DMS53 treated with DMSO at 0.1 percent for 48 hours (cell line): ENCODE measurements around the gene ASCC1.

Experiments used
- DNase-seq: peaks from one replicate; lab custom pipeline; 2025; ENCODE audit not compliant: unreplicated experiment; lab: John Stamatoyannopoulos, UW

Gene ASCC1

DNA sequence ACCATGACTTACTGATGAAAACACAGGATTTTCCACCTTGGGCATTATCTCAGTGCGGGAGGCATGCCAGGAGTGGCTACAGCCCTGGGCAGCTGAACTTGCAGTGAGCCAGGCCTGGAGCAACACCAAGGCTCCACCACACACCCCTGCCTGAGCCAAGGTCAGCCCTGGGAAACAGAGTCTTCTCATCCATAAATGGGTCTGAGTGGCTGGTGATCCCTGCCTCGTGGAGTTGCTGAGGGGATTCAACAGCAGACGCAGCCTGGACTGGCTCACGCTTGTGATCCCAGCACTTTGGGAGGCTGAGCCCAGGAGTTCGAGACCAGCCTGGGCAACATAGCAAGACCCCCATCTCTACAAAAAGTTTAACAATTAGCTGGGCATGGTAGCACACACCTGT lies 160.0 kb downstream of the ASCC1 start:
- DNase-seq: no peak

- DNase-seq: no peak
Observed at GRCh38 chr10:72053690-72054089, 162.4 kb downstream of the ASCC1 start.

GRCh38 chr10:72050873-72051272 lies 165.2 kb downstream of the ASCC1 start:
- no peak for DNase-seq

DNA sequence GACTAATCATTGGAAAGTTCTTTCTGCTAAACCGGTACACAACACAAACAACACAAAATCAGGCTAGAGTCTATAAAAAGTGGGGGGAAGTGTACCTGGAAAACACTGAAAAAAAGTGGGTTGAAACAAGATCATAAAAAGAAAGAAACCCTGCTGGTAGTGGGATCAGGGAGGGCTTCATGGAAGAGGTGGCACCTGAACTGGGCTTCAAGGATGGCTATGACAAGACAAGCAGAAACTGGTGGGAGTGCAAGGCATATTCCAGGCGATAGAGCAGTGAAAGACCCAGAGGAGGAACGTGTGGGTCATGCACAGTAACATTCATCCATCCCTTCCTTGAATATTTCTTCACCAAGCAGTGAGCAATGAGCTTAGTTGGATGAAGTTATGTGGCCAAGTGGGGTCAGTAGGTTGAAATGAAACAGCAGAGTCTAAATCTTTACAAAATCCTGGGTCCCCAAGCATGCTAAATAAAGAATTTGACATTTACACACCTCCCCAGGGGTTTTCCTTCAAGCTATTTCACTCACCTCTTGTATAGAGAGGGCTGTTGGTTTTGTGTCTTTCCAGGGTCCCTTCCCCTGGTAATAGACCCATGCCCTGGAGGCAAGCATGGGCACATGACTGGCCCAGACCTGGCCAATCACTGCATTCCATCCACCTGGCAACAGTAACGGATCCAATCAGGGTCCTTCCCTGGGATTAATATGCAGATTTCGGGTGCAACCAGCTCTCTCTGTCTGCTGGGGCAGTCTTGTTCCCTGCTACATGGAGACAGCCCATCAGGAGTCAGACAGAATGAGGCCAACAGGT lies 165.9 kb downstream of the ASCC1 start:
- DNase-seq: no peak

DNA sequence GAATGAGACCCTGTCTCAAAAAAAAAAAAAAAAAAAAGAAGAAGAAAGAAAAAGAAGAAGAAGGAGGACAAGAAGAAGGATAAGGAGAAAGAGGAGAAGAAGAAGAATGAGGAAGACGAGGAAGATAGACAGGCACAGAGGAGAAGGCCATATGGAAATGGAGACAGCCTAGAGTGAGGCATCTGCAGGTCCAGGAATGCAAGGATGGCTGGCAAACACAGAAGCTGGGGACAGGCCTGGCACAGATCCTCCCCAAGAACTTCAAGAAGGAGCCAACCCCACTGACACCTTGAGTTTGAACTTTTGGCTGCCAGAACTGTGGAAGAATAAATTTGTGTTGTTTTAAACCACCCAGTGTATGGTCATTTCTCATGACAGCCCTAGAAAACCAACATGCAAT lies 166.6 kb downstream of the ASCC1 start:
- DNase-seq: no peak

DNA sequence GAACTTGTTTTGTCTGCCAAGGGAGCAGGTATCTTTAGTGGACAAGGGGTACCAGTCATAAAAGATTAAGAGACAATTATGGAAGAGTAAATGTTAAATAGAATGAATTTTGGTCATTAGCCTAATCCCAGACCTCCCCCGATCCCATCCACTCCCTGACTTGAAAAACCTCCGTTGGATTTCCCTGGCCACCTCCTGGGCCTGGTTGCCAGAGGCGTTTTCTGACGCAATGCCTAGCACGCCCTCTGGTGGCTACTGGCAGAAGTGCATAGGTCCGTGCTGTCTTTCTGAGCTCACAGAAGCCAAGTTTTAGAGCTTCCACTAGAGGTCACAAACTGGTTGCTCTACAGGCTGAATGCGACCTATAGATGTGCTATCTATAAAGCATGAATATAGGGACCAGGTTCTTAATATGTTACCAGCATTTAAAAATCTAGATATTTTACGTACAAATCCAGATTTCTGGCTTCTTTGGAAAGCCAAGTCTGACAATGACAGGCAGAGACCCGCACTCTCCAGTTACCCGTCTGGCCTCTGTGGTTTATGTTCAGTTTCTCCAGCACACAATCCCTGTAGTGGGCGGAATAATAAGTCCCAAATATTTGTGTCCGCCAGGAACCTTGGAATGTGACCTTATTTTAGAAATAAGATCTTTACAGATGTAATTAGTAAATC lies 167.5 kb downstream of the ASCC1 start:
- peak; percentile 80 for DNase-seq
